Measurements from ENCODE around the gene ERLEC1.

DNA sequence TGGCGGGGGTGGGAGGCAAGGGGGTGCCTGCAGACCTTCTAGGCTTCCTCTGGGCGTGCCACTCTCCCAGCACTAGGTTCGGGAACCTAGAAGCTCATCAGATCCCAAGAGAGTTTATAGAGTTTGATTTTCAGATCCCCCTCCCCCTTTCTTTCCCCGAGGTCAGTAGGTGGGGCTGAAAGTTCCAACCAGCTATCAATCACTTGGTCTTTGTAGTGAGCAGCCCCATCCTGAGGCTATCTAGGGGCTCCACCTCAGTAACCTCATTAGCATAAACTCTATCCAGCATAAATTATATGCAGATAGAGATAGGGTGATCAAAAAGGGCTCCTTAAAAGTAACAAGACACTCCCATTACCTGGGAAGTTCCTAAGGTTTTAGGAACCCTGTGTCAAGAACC lies 32.8 kb downstream of the ERLEC1 start:
- no peak for TF ChIP-seq POLR2A (IDR thresholded peaks at IDR 0.05)
- TF ChIP-seq, protein P1, sequence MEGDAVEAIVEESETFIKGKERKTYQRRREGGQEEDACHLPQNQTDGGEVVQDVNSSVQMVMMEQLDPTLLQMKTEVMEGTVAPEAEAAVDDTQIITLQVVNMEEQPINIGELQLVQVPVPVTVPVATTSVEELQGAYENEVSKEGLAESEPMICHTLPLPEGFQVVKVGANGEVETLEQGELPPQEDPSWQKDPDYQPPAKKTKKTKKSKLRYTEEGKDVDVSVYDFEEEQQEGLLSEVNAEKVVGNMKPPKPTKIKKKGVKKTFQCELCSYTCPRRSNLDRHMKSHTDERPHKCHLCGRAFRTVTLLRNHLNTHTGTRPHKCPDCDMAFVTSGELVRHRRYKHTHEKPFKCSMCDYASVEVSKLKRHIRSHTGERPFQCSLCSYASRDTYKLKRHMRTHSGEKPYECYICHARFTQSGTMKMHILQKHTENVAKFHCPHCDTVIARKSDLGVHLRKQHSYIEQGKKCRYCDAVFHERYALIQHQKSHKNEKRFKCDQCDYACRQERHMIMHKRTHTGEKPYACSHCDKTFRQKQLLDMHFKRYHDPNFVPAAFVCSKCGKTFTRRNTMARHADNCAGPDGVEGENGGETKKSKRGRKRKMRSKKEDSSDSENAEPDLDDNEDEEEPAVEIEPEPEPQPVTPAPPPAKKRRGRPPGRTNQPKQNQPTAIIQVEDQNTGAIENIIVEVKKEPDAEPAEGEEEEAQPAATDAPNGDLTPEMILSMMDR (IDR thresholded peaks at IDR 0.05): no peak

Measured in upper lobe of left lung (tissue), 4 donors.